Spinal cord (tissue), 10 donors: Measurements from ENCODE around the gene CLEC4M. TPM values are rescaled to one million over a fixed set of nuclear protein-coding genes. Genes with fewer than 3 reads are reported as not detected.
"Not testable (repeated sequence)": the region's sequence is repeated elsewhere in the genome, so short reads cannot be mapped to it uniquely, and the experiment has no call there.

Source experiments
- DNase-seq, 6 donors: peaks; one replicate each; pipeline versions ENCODE4 v3.0.0 to v3.0.0-alpha.2; 2013 to 2015; ENCODE audit warnings: low spot score in 6 of 6, low read depth in 4 of 6
- H3K27ac ChIP-seq: one replicate; pipeline ENCODE4 v1.5.1; 2013; ENCODE audit warnings: low read depth, low read length, control low read depth
- H3K27me3 ChIP-seq: one replicate; pipeline ENCODE4 v1.6.1; 2013; ENCODE audit warnings: low read length; ENCODE audit not compliant: control insufficient read depth, insufficient read depth
- H3K36me3 ChIP-seq: one replicate; pipeline ENCODE4 v1.6.1; 2013; ENCODE audit warnings: low read length; ENCODE audit not compliant: control insufficient read depth, insufficient read depth
- H3K4me1 ChIP-seq: one replicate; pipeline ENCODE4 v1.6.1; 2013; ENCODE audit warnings: low read length; ENCODE audit not compliant: control insufficient read depth, insufficient read depth
- H3K4me3 ChIP-seq: one replicate; pipeline ENCODE4 v1.5.1; 2013; ENCODE audit warnings: low read depth, low read length, control low read depth
- H3K9me3 ChIP-seq: one replicate; pipeline ENCODE4 v1.6.1; 2013; ENCODE audit warnings: low read length; ENCODE audit not compliant: control insufficient read depth, insufficient read depth
- WGBS: methylation state at CpG from one replicate; pipeline ENCODE4 v1.1.5; 2013; ENCODE audit warnings: missing lambda C conversion rate; ENCODE audit not compliant: insufficient coverage; 5-methylcytosine and 5-hydroxymethylcytosine counted together
- polyA plus RNA-seq, 2 donors: library from polyadenylated mRNA; unstranded; fragments of 120-200 nt; gene quantifications; one replicate each; pipeline ENCODE4 v1.2.1, GENCODE V29; 2013; ENCODE audit not compliant: insufficient read length in 2 of 2
- total RNA-seq, 2 donors: library from RNA; depleted of rRNA in 1 of 2; stranded (reverse); fragments of 120-200 nt in 1 of 2; fragments of >200 nt in 1 of 2; gene quantifications; one replicate each; pipeline versions ENCODE4 v1.2.3 to v1.2.4, GENCODE V29; 2013 to 2014
- donor health status: healthy.

Gene CLEC4M
- total and polyA plus RNA-seq, 4 donors: 0.33 to 1.8 (median 0.95) TPM

- not testable (repeated sequence) for H3K27me3 ChIP-seq, H3K36me3 ChIP-seq, DNase-seq, H3K4me1 ChIP-seq, H3K9me3 ChIP-seq, H3K27ac ChIP-seq, H3K4me3 ChIP-seq
- 64% methylated on average over 2 of the region's 2 CpGs for WGBS
These were observed 2.0 kb downstream of the CLEC4M start for GRCh38 chr19:7765043-7765442.

- Histone ChIP-seq H3K27ac (no peak overlapping the region), H3K36me3 (no peaks in the 10 kb centered on the region), H3K9me3 (no peaks in the 10 kb centered on the region), H3K27me3 (peaks cover 2% of the 10 kb centered on the region), H3K4me3 (no peak overlapping the region), H3K4me1 (no peaks in the 10 kb centered on the region)
- no peak for DNase-seq
- 84% methylated on average over 9 of the region's 11 CpGs for WGBS
These were observed 3.5 kb downstream of the CLEC4M start for GRCh38 chr19:7766535-7766934.

- H3K27me3 ChIP-seq: peaks cover 2% of the 10 kb centered on the region
These were observed 4.4 kb downstream of the CLEC4M start for GRCh38 chr19:7767487-7767886.

GRCh38 chr19:7769171-7769570 is 6.1 kb downstream of the CLEC4M start:
- Histone ChIP-seq H3K4me1 (no peaks in the 10 kb centered on the region), H3K9me3 (no peaks in the 10 kb centered on the region), H3K36me3 (no peaks in the 10 kb centered on the region), H3K4me3 (no peak overlapping the region), H3K27ac (no peak overlapping the region), H3K27me3 (no peaks in the 10 kb centered on the region)
- DNase-seq: no peak
- 50% methylated on average over 1 of the region's 2 CpGs for WGBS

More at GRCh38 chr19:7767487-7767886, 4.4 kb downstream of the CLEC4M start:
- DNase-seq: no peak
- H3K4me3 ChIP-seq: no peak overlapping the region
- H3K36me3 ChIP-seq: no peaks in the 10 kb centered on the region
- WGBS: 100% methylated on average over 2 of the region's 4 CpGs
- no peak overlapping the region for H3K27ac ChIP-seq
- no peaks in the 10 kb centered on the region for H3K9me3 ChIP-seq
- H3K4me1 ChIP-seq: no peaks in the 10 kb centered on the region

GRCh38 chr19:7771072-7771471 is 8.0 kb downstream of the CLEC4M start:
- Histone ChIP-seq H3K27ac (no peak overlapping the region), H3K9me3 (no peaks in the 10 kb centered on the region), H3K4me3 (no peak overlapping the region), H3K4me1 (no peaks in the 10 kb centered on the region), H3K36me3 (no peaks in the 10 kb centered on the region), H3K27me3 (peaks cover 3% of the 10 kb centered on the region)
- no peak for DNase-seq
- WGBS: 52% methylated on average over 6 of the region's 8 CpGs

GRCh38 chr19:7772752-7773291 is 9.8 kb downstream of the CLEC4M start:
- no peak overlapping the region for H3K4me3 ChIP-seq
- peaks cover 3% of the 10 kb centered on the region for H3K27me3 ChIP-seq
- WGBS: 68% methylated on average over 4 of the region's 8 CpGs
- no peak overlapping the region for H3K27ac ChIP-seq
- H3K4me1 ChIP-seq: no peaks in the 10 kb centered on the region
- H3K36me3 ChIP-seq: no peaks in the 10 kb centered on the region
- no peaks in the 10 kb centered on the region for H3K9me3 ChIP-seq
- no peak for DNase-seq

- H3K4me3 ChIP-seq: no peak overlapping the region
- H3K27ac ChIP-seq: no peak overlapping the region
- no peaks in the 10 kb centered on the region for H3K4me1 ChIP-seq
- no peak for DNase-seq
- no peaks in the 10 kb centered on the region for H3K36me3 ChIP-seq
- 88% methylated on average over 6 of the region's 9 CpGs for WGBS
- peaks cover 3% of the 10 kb centered on the region for H3K27me3 ChIP-seq
- H3K9me3 ChIP-seq: no peaks in the 10 kb centered on the region
These were observed 10.8 kb downstream of the CLEC4M start for GRCh38 chr19:7773841-7774240.

GRCh38 chr19:7775761-7776160 is 12.7 kb downstream of the CLEC4M start:
- DNase-seq: no peak
- H3K4me1 ChIP-seq: no peaks in the 10 kb centered on the region
- no peak overlapping the region for H3K4me3 ChIP-seq
- no peaks in the 10 kb centered on the region for H3K9me3 ChIP-seq
- 88% methylated on average over 9 of the region's 9 CpGs for WGBS
- H3K27me3 ChIP-seq: peaks cover 3% of the 10 kb centered on the region
- H3K36me3 ChIP-seq: no peaks in the 10 kb centered on the region
- no peak overlapping the region for H3K27ac ChIP-seq

GRCh38 chr19:7778081-7778480 is 15.0 kb downstream of the CLEC4M start:
- no peaks in the 10 kb centered on the region for H3K4me1 ChIP-seq
- no peaks in the 10 kb centered on the region for H3K36me3 ChIP-seq
- WGBS: 62% methylated on average over 3 of the region's 5 CpGs
- no peak overlapping the region for H3K27ac ChIP-seq
- no peaks in the 10 kb centered on the region for H3K9me3 ChIP-seq
- DNase-seq: no peak
- no peak overlapping the region for H3K4me3 ChIP-seq
- peaks cover 6% of the 10 kb centered on the region for H3K27me3 ChIP-seq

GRCh38 chr19:7779631-7780486 is 16.8 kb downstream of the CLEC4M start:
- DNase-seq: no peak
- H3K27me3 ChIP-seq: peaks cover 6% of the 10 kb centered on the region
- no peaks in the 10 kb centered on the region for H3K9me3 ChIP-seq
- no peaks in the 10 kb centered on the region for H3K4me1 ChIP-seq
- no peak overlapping the region for H3K4me3 ChIP-seq
- H3K36me3 ChIP-seq: no peaks in the 10 kb centered on the region
- WGBS: 81% methylated on average over 25 of the region's 26 CpGs
- no peak overlapping the region for H3K27ac ChIP-seq
